SH-SY5Y (cell line): ENCODE data around the gene HOXD8.

ENCODE experiments used
- GATA2 ChIP-seq: IDR thresholded peaks from 2 replicates; pipeline ENCODE4 v1.6.1; 2011; ENCODE audit warnings: mild to moderate bottlenecking, low read depth, low read length
- GATA3 ChIP-seq: IDR thresholded peaks from 2 replicates; pipeline ENCODE4 v1.6.1; 2011; ENCODE audit warnings: low read depth, mild to moderate bottlenecking, low read length, moderate library complexity

The HOXD8 gene

GRCh38 chr2:176096243-176096985, 33.1 kb upstream of the HOXD8 start:
- TF ChIP-seq GATA2 (no peak), GATA3 (no peak)

- no peak; the same call in 1 of the 2 replicates for TF ChIP-seq GATA2
- no peak for TF ChIP-seq GATA3
Observed at GRCh38 chr2:176096986-176097819, 32.3 kb upstream of the HOXD8 start.

- TF ChIP-seq GATA3: no peak
- no peak for TF ChIP-seq GATA2
Observed at GRCh38 chr2:176097820-176098365, 31.6 kb upstream of the HOXD8 start.

GRCh38 chr2:176098366-176099158, 30.9 kb upstream of the HOXD8 start:
- no peak for TF ChIP-seq GATA3
- TF ChIP-seq GATA2: no peak

- no peak for TF ChIP-seq GATA2
- no peak for TF ChIP-seq GATA3
Observed at GRCh38 chr2:176099159-176099727, 30.3 kb upstream of the HOXD8 start.

GRCh38 chr2:176099728-176100546, 29.6 kb upstream of the HOXD8 start, which contains the start of gene HOXD12:
Gene HOXD12 (plus strand): TSS chr2:176099795. CDS start chr2:176099802, 7 bp downstream.
- TF ChIP-seq GATA3 (no peak), GATA2 (no peak)

- TF ChIP-seq GATA3 (no peak), GATA2 (no peak)
Observed at GRCh38 chr2:176100547-176101140, 28.9 kb upstream of the HOXD8 start.

- no peak for TF ChIP-seq GATA2
- TF ChIP-seq GATA3: no peak
Observed at GRCh38 chr2:176101216-176101830, 28.2 kb upstream of the HOXD8 start.

- no peak for TF ChIP-seq GATA3
- no peak for TF ChIP-seq GATA2
Observed at GRCh38 chr2:176101842-176102241, 27.7 kb upstream of the HOXD8 start.

- TF ChIP-seq GATA3: no peak
- TF ChIP-seq GATA2: no peak
Observed at GRCh38 chr2:176102309-176102866, 27.1 kb upstream of the HOXD8 start.

- TF ChIP-seq GATA3: no peak
- TF ChIP-seq GATA2: no peak
Observed at GRCh38 chr2:176103194-176103593, 26.3 kb upstream of the HOXD8 start.

- no peak for TF ChIP-seq GATA2
- no peak for TF ChIP-seq GATA3
Observed at GRCh38 chr2:176103742-176104315, 25.7 kb upstream of the HOXD8 start.
